Measurements from ENCODE around the gene CDK2.

CDK2 gene

GRCh38 chr12:55927588-55928502, 38.8 kb upstream of the CDK2 start, which contains the start of gene PYM1:
Gene PYM1 (minus strand): TSS chr12:55927894. CDS start chr12:55927761, 133 bp downstream.
- TF ChIP-seq, protein P1, sequence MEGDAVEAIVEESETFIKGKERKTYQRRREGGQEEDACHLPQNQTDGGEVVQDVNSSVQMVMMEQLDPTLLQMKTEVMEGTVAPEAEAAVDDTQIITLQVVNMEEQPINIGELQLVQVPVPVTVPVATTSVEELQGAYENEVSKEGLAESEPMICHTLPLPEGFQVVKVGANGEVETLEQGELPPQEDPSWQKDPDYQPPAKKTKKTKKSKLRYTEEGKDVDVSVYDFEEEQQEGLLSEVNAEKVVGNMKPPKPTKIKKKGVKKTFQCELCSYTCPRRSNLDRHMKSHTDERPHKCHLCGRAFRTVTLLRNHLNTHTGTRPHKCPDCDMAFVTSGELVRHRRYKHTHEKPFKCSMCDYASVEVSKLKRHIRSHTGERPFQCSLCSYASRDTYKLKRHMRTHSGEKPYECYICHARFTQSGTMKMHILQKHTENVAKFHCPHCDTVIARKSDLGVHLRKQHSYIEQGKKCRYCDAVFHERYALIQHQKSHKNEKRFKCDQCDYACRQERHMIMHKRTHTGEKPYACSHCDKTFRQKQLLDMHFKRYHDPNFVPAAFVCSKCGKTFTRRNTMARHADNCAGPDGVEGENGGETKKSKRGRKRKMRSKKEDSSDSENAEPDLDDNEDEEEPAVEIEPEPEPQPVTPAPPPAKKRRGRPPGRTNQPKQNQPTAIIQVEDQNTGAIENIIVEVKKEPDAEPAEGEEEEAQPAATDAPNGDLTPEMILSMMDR (conservative IDR thresholded peaks at IDR 0.05), result no peak
- peak; percentile 78 for TF ChIP-seq ZFX (IDR thresholded peaks at IDR 0.05)
- H3K27ac ChIP-seq, result peak within 1 kb of the TSS; percentile 99

DNA sequence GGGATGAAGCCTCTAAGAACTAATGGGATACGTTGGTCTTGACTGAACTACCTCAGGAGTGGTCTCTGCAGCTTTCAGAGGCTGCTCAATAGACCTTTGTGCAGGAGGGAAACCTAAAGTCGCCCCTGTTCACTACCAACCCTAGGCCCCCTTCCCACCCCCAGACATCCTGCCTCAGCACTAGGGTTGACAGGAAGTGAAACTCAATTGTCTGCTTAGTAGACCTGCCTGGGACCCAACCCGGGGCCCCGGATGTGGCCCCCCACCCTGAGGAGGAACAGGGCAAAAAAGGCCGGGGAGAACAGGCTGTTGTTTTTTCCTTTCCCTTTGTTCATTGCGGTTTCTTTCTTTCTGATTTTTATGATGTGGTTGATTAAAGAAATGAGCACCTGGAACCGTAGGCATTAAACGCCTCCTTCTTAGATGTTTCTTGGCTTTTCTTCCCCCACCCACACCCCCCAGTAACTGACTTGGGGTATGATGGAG, 37.3 kb upstream of the CDK2 start:
- TF ChIP-seq, protein P1 (conservative IDR thresholded peaks at IDR 0.05), result no peak
- H3K27ac ChIP-seq, result peak overlapping the region; percentile 99

GRCh38 chr12:55930771-55931316, 35.8 kb upstream of the CDK2 start, which contains the start of gene DGKA:
Gene DGKA (plus strand): TSS chr12:55931162. CDS start chr12:55936504, 5,342 bp downstream.
- TF ChIP-seq ZFX (IDR thresholded peaks at IDR 0.05), result no peak
- TF ChIP-seq, protein P1 (conservative IDR thresholded peaks at IDR 0.05), result peak; percentile 83
- H3K27ac ChIP-seq, result peak within 1 kb of the TSS; percentile 45

DNA sequence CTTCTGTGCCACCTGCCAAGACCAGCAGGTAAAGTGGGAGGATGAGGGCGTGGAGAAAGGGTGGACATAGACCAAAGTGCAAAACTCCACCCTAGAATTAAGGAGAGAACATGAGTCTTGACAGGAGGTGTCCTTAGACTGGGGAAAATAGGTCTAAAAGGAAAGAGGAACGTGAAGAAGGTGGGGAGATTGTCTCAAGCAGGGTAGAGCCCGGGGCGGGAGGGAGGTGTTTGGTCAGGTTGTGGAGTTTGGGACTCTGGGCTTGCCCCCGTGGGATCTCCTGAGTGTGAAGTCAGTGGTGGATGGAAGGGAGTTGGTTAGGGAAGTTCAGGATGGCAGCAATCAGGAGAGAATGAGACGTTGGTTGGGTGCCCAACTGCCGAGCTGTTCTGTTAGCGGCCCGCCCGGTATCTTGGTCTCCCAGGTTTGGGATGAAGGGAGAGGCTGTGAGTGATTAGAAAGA, 35.3 kb upstream of the CDK2 start:
- TF ChIP-seq ZFX (IDR thresholded peaks at IDR 0.05), result no peak
- TF ChIP-seq, protein P1 (conservative IDR thresholded peaks at IDR 0.05), result no peak
- peak overlapping the region; percentile 45 for H3K27ac ChIP-seq

- no peak for TF ChIP-seq ZFX (IDR thresholded peaks at IDR 0.05)
- TF ChIP-seq, protein P1 (conservative IDR thresholded peaks at IDR 0.05), result no peak
- H3K27ac ChIP-seq, result peak overlapping the region; percentile 45
Observed at GRCh38 chr12:55931780-55932550, 34.7 kb upstream of the CDK2 start.

DNA sequence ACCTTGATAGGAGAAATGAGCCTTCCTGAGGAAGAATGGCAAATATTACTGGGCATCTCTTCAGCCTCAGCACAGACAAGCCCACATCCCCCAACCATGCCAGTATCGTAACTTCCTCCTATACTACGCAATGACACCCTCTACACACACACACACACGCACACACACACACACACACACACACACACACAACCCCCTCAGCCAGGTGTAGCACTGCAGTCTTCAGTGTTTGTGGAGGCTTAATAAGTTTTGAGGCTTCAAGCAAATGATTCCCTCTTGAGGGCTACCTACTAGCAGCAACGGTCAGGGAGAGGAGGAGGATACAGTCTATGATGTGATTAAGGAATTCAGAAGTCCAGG, 34.1 kb upstream of the CDK2 start:
- peak overlapping the region; percentile 45; the same call in 1 of the 2 replicates for H3K27ac ChIP-seq

More for the DNA sequence above, 34.1 kb upstream of the CDK2 start:
- TF ChIP-seq, protein P1 (conservative IDR thresholded peaks at IDR 0.05), result no peak
- no peak for TF ChIP-seq ZFX (IDR thresholded peaks at IDR 0.05)

All from C4-2B (cell line).